ENCODE results near the gene PKD1. TPM values are rescaled to one million over a fixed set of nuclear protein-coding genes. Genes with fewer than 3 reads are reported as not detected.

PKD1 gene
- total and polyA plus RNA-seq, 8 donors, result 29.8 to 127 (median 44.2) TPM

DNA sequence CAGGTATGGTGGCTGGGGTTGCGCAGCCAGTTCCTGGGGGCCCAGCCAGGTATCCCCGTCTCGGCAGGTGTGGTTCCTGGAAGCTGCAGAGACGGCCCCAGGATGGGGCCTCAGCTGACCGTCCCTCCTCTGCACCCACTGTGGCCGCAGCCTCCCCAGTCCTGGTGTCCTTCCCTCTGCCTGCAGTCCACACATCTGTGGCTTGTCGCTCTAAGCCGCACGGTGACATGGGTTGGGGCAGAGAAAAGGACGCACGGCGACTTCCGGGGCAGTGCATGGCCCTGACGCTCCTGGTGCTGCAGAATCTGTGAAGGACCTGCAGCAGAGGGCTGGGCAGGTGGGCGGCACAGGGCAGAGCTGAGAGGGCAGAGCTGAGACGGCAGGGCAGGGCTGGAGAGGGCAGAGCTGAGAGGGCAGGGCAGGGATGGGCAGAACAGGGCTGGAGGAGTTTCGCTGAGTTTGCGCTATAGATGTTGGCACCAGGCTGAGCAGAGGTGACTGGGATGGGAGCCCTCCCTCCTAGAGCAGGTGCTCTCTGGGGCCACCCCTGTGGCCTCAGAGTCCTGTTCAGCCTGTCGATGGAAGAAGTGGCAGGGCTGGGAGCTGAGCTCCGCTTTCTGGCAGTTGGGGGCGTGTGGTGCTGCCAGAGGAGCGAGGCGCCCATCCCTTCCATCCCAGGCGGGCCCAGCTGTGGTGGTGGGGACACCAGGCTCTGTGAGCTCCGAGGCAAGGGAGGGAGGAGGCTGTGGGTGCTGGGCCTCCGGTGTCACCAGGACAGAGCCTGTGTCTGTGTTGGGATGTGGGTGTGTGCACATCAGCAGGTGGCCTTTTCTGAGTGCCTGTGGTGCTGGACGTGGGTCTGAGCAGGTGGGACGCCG is 64.9 kb downstream of the PKD1 start:
- DNase-seq, result peak in 2 of 6 donors; percentile 16 to 63
- no peak overlapping the region for H3K4me3 ChIP-seq
- 93 to 94% methylated on average over 29 of the region's 29 CpGs for WGBS, 2 donors
- no peaks in the 10 kb centered on the region for H3K9me3 ChIP-seq
- no peaks in the 10 kb centered on the region for H3K27me3 ChIP-seq
- TF ChIP-seq, protein P1, sequence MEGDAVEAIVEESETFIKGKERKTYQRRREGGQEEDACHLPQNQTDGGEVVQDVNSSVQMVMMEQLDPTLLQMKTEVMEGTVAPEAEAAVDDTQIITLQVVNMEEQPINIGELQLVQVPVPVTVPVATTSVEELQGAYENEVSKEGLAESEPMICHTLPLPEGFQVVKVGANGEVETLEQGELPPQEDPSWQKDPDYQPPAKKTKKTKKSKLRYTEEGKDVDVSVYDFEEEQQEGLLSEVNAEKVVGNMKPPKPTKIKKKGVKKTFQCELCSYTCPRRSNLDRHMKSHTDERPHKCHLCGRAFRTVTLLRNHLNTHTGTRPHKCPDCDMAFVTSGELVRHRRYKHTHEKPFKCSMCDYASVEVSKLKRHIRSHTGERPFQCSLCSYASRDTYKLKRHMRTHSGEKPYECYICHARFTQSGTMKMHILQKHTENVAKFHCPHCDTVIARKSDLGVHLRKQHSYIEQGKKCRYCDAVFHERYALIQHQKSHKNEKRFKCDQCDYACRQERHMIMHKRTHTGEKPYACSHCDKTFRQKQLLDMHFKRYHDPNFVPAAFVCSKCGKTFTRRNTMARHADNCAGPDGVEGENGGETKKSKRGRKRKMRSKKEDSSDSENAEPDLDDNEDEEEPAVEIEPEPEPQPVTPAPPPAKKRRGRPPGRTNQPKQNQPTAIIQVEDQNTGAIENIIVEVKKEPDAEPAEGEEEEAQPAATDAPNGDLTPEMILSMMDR (IDR thresholded peaks at IDR 0.05), result no peak
- H3K36me3 ChIP-seq, result peaks cover 0 to 34% (median 0%) of the 10 kb centered on the region in 3 donors
- intact Hi-C loops (cut with DNase I), result no loop called here
- ATAC-seq, result no peak
- H3K4me1 ChIP-seq, result no peaks in the 10 kb centered on the region
- FAIRE-seq, result no peak
- H3K27ac ChIP-seq, result no peak overlapping the region

DNA sequence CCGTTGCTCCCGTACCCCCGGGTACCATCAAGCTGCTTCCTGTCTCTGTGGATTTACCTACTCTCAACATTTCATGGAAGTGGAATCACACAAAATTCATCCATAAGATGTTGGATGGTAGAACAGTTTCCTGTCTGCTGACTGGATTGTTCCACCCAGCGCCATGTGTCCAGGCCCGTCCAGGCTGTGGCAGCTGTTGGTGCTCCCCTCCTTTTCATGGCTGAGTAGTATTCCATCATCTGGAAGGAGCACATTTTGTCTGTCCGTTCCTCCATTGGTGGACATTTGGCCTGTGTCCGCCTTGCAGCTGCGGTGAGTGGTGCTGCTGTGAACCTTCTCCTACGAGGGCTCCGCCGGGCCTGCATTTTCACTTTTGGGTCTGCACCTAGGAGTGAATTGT is 69.6 kb downstream of the PKD1 start:
- no peaks in the 10 kb centered on the region for H3K4me1 ChIP-seq
- peaks cover 0 to 33% (median 0%) of the 10 kb centered on the region in 3 donors for H3K36me3 ChIP-seq
- FAIRE-seq, result no peak
- no peak for ATAC-seq
- no peaks in the 10 kb centered on the region for H3K9me3 ChIP-seq
- no peaks in the 10 kb centered on the region for H3K27me3 ChIP-seq
- DNase-seq, result no peak
- H3K4me3 ChIP-seq, result no peak overlapping the region
- intact Hi-C loops (cut with DNase I), result no loop called here
- H3K27ac ChIP-seq, result no peak overlapping the region
- TF ChIP-seq, protein P1 (IDR thresholded peaks at IDR 0.05), result no peak
- WGBS, 2 donors, result 97 to 98% methylated on average over 11 of the region's 11 CpGs

DNA sequence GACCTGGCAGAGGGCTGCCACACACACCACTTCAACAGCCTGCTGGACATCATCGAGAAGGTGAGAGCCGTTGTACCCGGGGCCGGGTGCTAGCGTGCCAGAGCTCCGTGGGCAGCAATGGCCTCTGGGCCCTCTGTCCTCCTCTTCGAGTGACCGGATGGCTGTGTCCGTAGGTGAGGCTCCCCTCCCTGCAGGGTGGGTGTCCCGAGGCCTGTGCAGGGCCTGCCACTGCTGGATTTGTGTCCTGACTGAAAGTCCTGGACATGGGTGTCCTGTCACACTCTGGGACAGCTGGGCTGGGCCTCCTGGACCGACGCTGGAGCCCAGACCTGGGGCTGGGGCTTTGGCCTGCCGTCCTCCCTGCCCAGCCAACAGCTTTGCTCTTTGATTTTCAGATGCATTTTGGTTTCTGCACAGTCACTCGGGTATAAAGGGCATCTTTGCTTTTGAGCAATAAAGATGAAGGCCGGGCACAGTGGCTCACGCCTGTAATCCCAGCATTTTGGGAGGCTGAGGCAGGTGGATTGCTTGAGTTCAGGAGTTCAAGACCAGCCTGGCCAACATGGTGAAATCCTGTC is 71.2 kb downstream of the PKD1 start:
- DNase-seq, result peak in 1 of 6 donors; percentile 48
- no peak overlapping the region for H3K27ac ChIP-seq
- peaks cover 0 to 33% (median 0%) of the 10 kb centered on the region in 3 donors for H3K36me3 ChIP-seq
- ATAC-seq, result no peak
- no peaks in the 10 kb centered on the region for H3K9me3 ChIP-seq
- no peak overlapping the region for H3K4me3 ChIP-seq
- WGBS, 2 donors, result 92 to 94% methylated on average over 16 of the region's 16 CpGs
- no peaks in the 10 kb centered on the region for H3K4me1 ChIP-seq
- TF ChIP-seq, protein P1 (IDR thresholded peaks at IDR 0.05), result no peak
- intact Hi-C loops (cut with DNase I), result no loop called here
- no peak for FAIRE-seq
- no peaks in the 10 kb centered on the region for H3K27me3 ChIP-seq

DNA sequence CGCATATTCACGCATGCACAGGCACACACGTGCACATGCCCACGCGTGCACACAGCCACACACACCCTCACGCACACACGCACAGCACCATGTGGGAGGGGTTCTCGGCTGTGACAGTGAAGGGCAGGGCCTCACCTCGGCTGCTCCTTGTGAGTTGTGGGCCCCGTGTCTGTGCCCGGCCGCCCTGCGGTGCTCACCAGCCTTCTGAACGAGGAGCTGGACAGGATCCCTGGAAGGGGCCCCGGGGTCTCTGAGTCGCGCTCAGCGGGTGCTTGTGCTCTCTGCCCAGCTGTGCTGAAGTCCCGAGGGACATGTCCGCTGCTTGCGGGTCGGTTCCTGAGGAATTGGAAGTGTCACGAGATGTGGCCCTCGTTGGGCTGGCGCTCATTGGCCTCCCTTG is 71.8 kb downstream of the PKD1 start:
- no peak overlapping the region for H3K27ac ChIP-seq
- intact Hi-C loops (cut with DNase I), result no loop called here
- H3K27me3 ChIP-seq, result no peaks in the 10 kb centered on the region
- TF ChIP-seq, protein P1 (IDR thresholded peaks at IDR 0.05), result no peak
- 92 to 93% methylated on average over 25 of the region's 25 CpGs for WGBS, 2 donors
- ATAC-seq (no peak), DNase-seq (peak in 2 of 6 donors; percentile 19 to 61), FAIRE-seq (no peak)
- no peaks in the 10 kb centered on the region for H3K4me1 ChIP-seq
- H3K36me3 ChIP-seq, result peaks cover 0 to 33% (median 0%) of the 10 kb centered on the region in 3 donors
- no peaks in the 10 kb centered on the region for H3K9me3 ChIP-seq
- H3K4me3 ChIP-seq, result no peak overlapping the region
